Psoas muscle (tissue), 8 donors: ENCODE measurements around the gene BCL6B. TPM values are rescaled to one million over a fixed set of nuclear protein-coding genes. Genes with fewer than 3 reads are reported as not detected.

Experiments
- ATAC-seq, 4 donors: fragments of 200-7000 bp; cut with Tn5 transposase; one replicate each; pipeline ENCODE4 v1.9.1; 2020; ENCODE audit warnings: moderate library complexity in 3 of 4, mild to moderate bottlenecking in 2 of 4
- DNase-seq, 2 donors: peaks; one replicate each; pipeline ENCODE4 v3.0.0-alpha.2; 2020
- H3K27ac ChIP-seq: fragments of 200-600 bp; one replicate; pipeline ENCODE4 v1.8.0; 2022
- H3K27me3 ChIP-seq, 3 donors: fragments of 200-600 bp in 1 of 3; one replicate each; pipeline versions ENCODE4 v1.6.1 to v1.8.0; 2013 to 2022; ENCODE audit warnings: low read length in 2 of 3, mild to moderate bottlenecking in 2 of 3, moderate library complexity in 1 of 3; ENCODE audit not compliant: insufficient read depth in 3 of 3
- H3K36me3 ChIP-seq, 2 donors: fragments of 200-600 bp in 1 of 2; one replicate each; pipeline versions ENCODE4 v1.6.1 to v1.8.0; 2013 to 2022; ENCODE audit warnings: low read depth in 1 of 2, mild to moderate bottlenecking in 1 of 2, moderate library complexity in 1 of 2; ENCODE audit not compliant: insufficient read depth in 1 of 2
- H3K4me1 ChIP-seq: fragments of 200-600 bp; one replicate; pipeline ENCODE4 v1.8.0; 2022
- H3K4me3 ChIP-seq: fragments of 200-600 bp; one replicate; pipeline ENCODE4 v1.8.0; 2022; ENCODE audit warnings: mild to moderate bottlenecking
- H3K9me3 ChIP-seq: fragments of 200-600 bp; one replicate; pipeline ENCODE4 v1.8.0; 2022
- CTCF ChIP-seq: fragments of 200-600 bp; IDR thresholded peaks from one replicate; pipeline ENCODE4 v1.8.0; 2022; ENCODE audit warnings: antibody characterized with exemption
- WGBS, 3 donors: extraction: QIAGEN DNeasy Blood & Tissue Kit; methylation state at CpG; one replicate each; pipeline versions ENCODE4 v1.1.6 to v1.1.7; 2013; 5-methylcytosine and 5-hydroxymethylcytosine counted together
- intact Hi-C, 2 donors: fragments of 100-400 bp; cut with DNase I; formaldehyde crosslinking; loops; one replicate each; pipeline versions ENCODE4 v1.11.0 to v1.14.2; 2022
- polyA plus RNA-seq, 3 donors: library from polyadenylated mRNA; stranded (reverse); fragments of 200-250 nt; gene quantifications; one replicate each; pipeline ENCODE4 v1.2.3, GENCODE V29; 2013
- total RNA-seq, 4 donors: library from RNA; stranded (reverse); fragmentation: NEBNext Ultra II Directional in 2 of 4; extraction: Animal tissue kit (Norgen Biotek cat#: 25700) in 2 of 4; gene quantifications; one replicate each; pipeline versions ENCODE4 v1.2.1 to v1.2.4, GENCODE V29; 2021 to 2023
- donor health status: healthy with polysubstance abuse.
- donor health status: DM: no; HTN: no; CAD: no; lungs with moderate emphysema.
- donor health status: Bipolar disorder and iron deficiency.
- donor health status: healthy.
- donor health status: DM: yes; HTN: yes; CAD: no.
- donor health status: DM: no; HTN: no; CAD: no.
- donor health status: DM: no; HTN: no; CAD: no.
- donor health status: DM: yes; HTN: yes; CAD: no.

Gene BCL6B
- total and polyA plus RNA-seq, 7 donors = 2.0 to 11.9 (median 6.1) TPM

- Histone ChIP-seq H3K4me3 (peak within 1 kb of the TSS; percentile 49), H3K27me3 (peaks cover 0 to 4% (median 0%) of the 10 kb centered on the region in 3 donors), H3K27ac (no peak within 1 kb of the TSS), H3K36me3 (peaks cover 0 to 21% of the 10 kb centered on the region in 2 donors), H3K9me3 (no peaks in the 10 kb centered on the region), H3K4me1 (no peaks in the 10 kb centered on the region)
- WGBS, 3 donors = 14 to 22% (median 21%) methylated on average over 51 to 64 of the region's 64 CpGs
- intact Hi-C loops = no loop called here
- DNase-seq (peak in 1 of 2 donors; percentile 33), ATAC-seq (peak in 2 of 4 donors; percentile 40 to 41)
- no peak for TF ChIP-seq CTCF
Observed at GRCh38 chr17:6995500-6996255, 27.2 kb upstream of the BCL6B start, which contains the start of gene ALOX12. Gene ALOX12 (plus strand): TSS chr17:6996049. CDS start chr17:6996118, 69 bp downstream.

GRCh38 chr17:6996256-6997011 is 26.4 kb upstream of the BCL6B start:
- 55 to 65% (median 55%) methylated on average over 46 to 58 of the region's 58 CpGs for WGBS, 3 donors
- H3K4me1 ChIP-seq = no peaks in the 10 kb centered on the region
- intact Hi-C loops = no loop called here
- no peak for TF ChIP-seq CTCF
- ATAC-seq (peak in 2 of 4 donors; percentile 16 to 22), DNase-seq (no peak)
- H3K27me3 ChIP-seq = peaks cover 0 to 4% (median 0%) of the 10 kb centered on the region in 3 donors
- H3K9me3 ChIP-seq = no peaks in the 10 kb centered on the region
- no peak overlapping the region for H3K27ac ChIP-seq
- H3K36me3 ChIP-seq = peaks cover 0 to 29% of the 10 kb centered on the region in 2 donors
- peak overlapping the region; percentile 49 for H3K4me3 ChIP-seq

GRCh38 chr17:6997171-6997570 is 25.7 kb upstream of the BCL6B start:
- Histone ChIP-seq H3K36me3 (peaks cover 3 to 36% of the 10 kb centered on the region in 2 donors), H3K27me3 (peaks cover 0 to 4% (median 0%) of the 10 kb centered on the region in 3 donors), H3K9me3 (no peaks in the 10 kb centered on the region), H3K4me1 (no peaks in the 10 kb centered on the region), H3K27ac (no peak overlapping the region), H3K4me3 (no peak overlapping the region)
- no peak for TF ChIP-seq CTCF
- intact Hi-C loops = no loop called here
- WGBS, 3 donors = 82 to 87% (median 85%) methylated on average over 8 of the region's 8 CpGs
- ATAC-seq = no peak
- no peak for DNase-seq

- no peak for TF ChIP-seq CTCF
- no peaks in the 10 kb centered on the region for H3K9me3 ChIP-seq
- intact Hi-C loops = loop anchor here in 1 of 2 donors (2.0 kb wide), 1 partner anchor 42 kb away; no protein-coding TSS in a partner anchor
- no peak overlapping the region for H3K4me3 ChIP-seq
- peaks cover 5 to 50% of the 10 kb centered on the region in 2 donors for H3K36me3 ChIP-seq
- DNase-seq (no peak), ATAC-seq (no peak)
- no peak overlapping the region for H3K27ac ChIP-seq
- H3K27me3 ChIP-seq = peaks cover 0 to 4% (median 0%) of the 10 kb centered on the region in 3 donors
- H3K4me1 ChIP-seq = no peaks in the 10 kb centered on the region
- 77 to 79% (median 78%) methylated on average over 11 of the region's 11 CpGs for WGBS, 3 donors
Observed at GRCh38 chr17:6998855-6999508, 23.9 kb upstream of the BCL6B start.
